ENCODE data around the gene MICAL2.

MICAL2 gene

GRCh38 chr11:12064954-12065280, 45.5 kb upstream of the MICAL2 start:
- ChIA-PET POLR2A (interaction anchor here (2.4 kb wide), 1 partner anchor 22 kb away, joined by 5 read pairs; no protein-coding TSS in a partner anchor), CTCF (interaction anchor here (0.7 to 3.1 kb wide), 3 partner anchors 22 to 223 kb away, joined by 3 to 17 read pairs (median 4); no protein-coding TSS in a partner anchor)
- no peaks in the 10 kb centered on the region for H3K36me3 ChIP-seq (ENCODE audit: control insufficient read depth in 2 of 2, insufficient read depth in 1 of 2, low read length in 2 of 2)
- TF ChIP-seq ZNF510 (tag by site-specific recombination; IDR thresholded peaks at IDR 0.05; ENCODE audit: insufficient replicate concordance) (no peak), KLF16 (tag by site-specific recombination; IDR thresholded peaks at IDR 0.05) (no peak), ZNF398 (tag by site-specific recombination; IDR thresholded peaks at IDR 0.05) (no peak), ZNF274 (IDR thresholded peaks at IDR 0.05; ENCODE audit: low read length) (no peak), ZNF274 (tag by site-specific recombination; IDR thresholded peaks at IDR 0.05; ENCODE audit: borderline replicate concordance) (no peak), MEIS1 (CRISPR knock-in tag; IDR thresholded peaks at IDR 0.05; ENCODE audit: borderline replicate concordance) (no peak), ZSCAN23 (tag by site-specific recombination; IDR thresholded peaks at IDR 0.05) (no peak), ZNF214 (tag by site-specific recombination; IDR thresholded peaks at IDR 0.05; ENCODE audit: borderline replicate concordance) (no peak), ZNF707 (tag by site-specific recombination; IDR thresholded peaks at IDR 0.05) (no peak), SCRT2 (tag by site-specific recombination; IDR thresholded peaks at IDR 0.05) (no peak), ZNF112 (tag by site-specific recombination; IDR thresholded peaks at IDR 0.05) (no peak), ZNF140 (tag by site-specific recombination; IDR thresholded peaks at IDR 0.05) (no peak), WT1 (tag by site-specific recombination; IDR thresholded peaks at IDR 0.05) (no peak), EGR2 (tag by site-specific recombination; IDR thresholded peaks at IDR 0.05; ENCODE audit: low read depth) (no peak), ZBTB21 (tag by site-specific recombination; IDR thresholded peaks at IDR 0.05) (no peak), SP2 (tag by site-specific recombination; IDR thresholded peaks at IDR 0.05) (no peak), ZFP41 (tag by site-specific recombination; IDR thresholded peaks at IDR 0.05; ENCODE audit: borderline replicate concordance) (no peak), FEZF1 (tag by site-specific recombination; IDR thresholded peaks at IDR 0.05) (no peak), ZNF768 (tag by site-specific recombination; IDR thresholded peaks at IDR 0.05) (no peak)
- no peaks in the 10 kb centered on the region for H3K9me3 ChIP-seq (ENCODE audit: control insufficient read depth, insufficient read depth, low read depth, low read length)
- no peaks in the 10 kb centered on the region for H3K4me1 ChIP-seq (ENCODE audit: control insufficient read depth, insufficient read depth, low read length)
- H3K4me3 ChIP-seq (ENCODE audit: low read depth, low read length) = no peak overlapping the region
- no peak overlapping the region for H3K27ac ChIP-seq (ENCODE audit: extremely low read depth, low read depth, low read length)

- Histone ChIP-seq H3K9me3 (ENCODE audit: control insufficient read depth, insufficient read depth, low read depth, low read length) (no peaks in the 10 kb centered on the region), H3K27ac (ENCODE audit: extremely low read depth, low read depth, low read length) (peak overlapping the region; percentile 28; the same call in 1 of the 2 replicates), H3K4me1 (ENCODE audit: control insufficient read depth, insufficient read depth, low read length) (no peaks in the 10 kb centered on the region), H3K36me3 (ENCODE audit: control insufficient read depth in 2 of 2, insufficient read depth in 1 of 2, low read length in 2 of 2) (no peaks in the 10 kb centered on the region), H3K4me3 (ENCODE audit: low read depth, low read length) (no peak overlapping the region)
- ChIA-PET CTCF (interaction anchor here (0.6 to 3.1 kb wide), 5 partner anchors 20 to 332 kb away, joined by 4 to 17 read pairs (median 5); no protein-coding TSS in a partner anchor), POLR2A (interaction anchor here (0.6 to 2.4 kb wide), 4 partner anchors 20 to 1257 kb away, joined by 3 to 5 read pairs (median 4); partner anchors contain the start of gene EIF4G2)
- TF ChIP-seq ZNF146 (tag by site-specific recombination; IDR thresholded peaks at IDR 0.05) (no peak), ZNF561 (tag by site-specific recombination; IDR thresholded peaks at IDR 0.05; ENCODE audit: borderline replicate concordance) (no peak), PRDM1 (tag by site-specific recombination; IDR thresholded peaks at IDR 0.05) (peak; percentile 35; the same call in 1 of the 2 replicates), ZFP37 (tag by site-specific recombination; IDR thresholded peaks at IDR 0.05) (0 out of 2 replicates have a peak, but pooled peaks have one; percentile 63), ZBTB48 (tag by site-specific recombination; IDR thresholded peaks at IDR 0.05) (0 out of 2 replicates have a peak, but pooled peaks have one; percentile 46), ZNF692 (tag by site-specific recombination; IDR thresholded peaks at IDR 0.05) (0 out of 2 replicates have a peak, but pooled peaks have one; percentile 13), ZNF341 (tag by site-specific recombination; IDR thresholded peaks at IDR 0.05; ENCODE audit: low read depth) (0 out of 2 replicates have a peak, but pooled peaks have one; percentile 20), ZNF639 (tag by site-specific recombination; IDR thresholded peaks at IDR 0.05) (peak; percentile 49; the same call in 1 of the 2 replicates), ZNF629 (tag by site-specific recombination; IDR thresholded peaks at IDR 0.05) (peak; percentile 26), SP7 (tag by site-specific recombination; IDR thresholded peaks at IDR 0.05) (peak; percentile 26; the same call in 1 of the 2 replicates)
Measured at GRCh38 chr11:12066056-12066798, 44.2 kb upstream of the MICAL2 start.

All from HEK293 (cell line).